Activated B cell treated with CpG ODN at 0.5 μM for 24 hours (primary cell): ENCODE measurements around the gene MAP2K7. TPM values are rescaled to one million over a fixed set of nuclear protein-coding genes. Genes with fewer than 3 reads are reported as not detected.

Source experiments
- ATAC-seq: fragments of 200-7000 bp; cut with Tn5 transposase; one replicate; pipeline ENCODE4 v1.10.0; 2021; ENCODE audit warnings: low read depth, mild to moderate bottlenecking, moderate library complexity
- CTCF ChIA-PET: fragments of 350-600 bp; sonication (Branson Sonifier 250); formaldehyde crosslinking; loops from one replicate; lab custom pipeline; 2021; ENCODE audit warnings: antibody characterized with exemption; lab: Charles Lee
- POLR2A ChIA-PET: fragments of 350-600 bp; sonication (Branson Sonifier 250); formaldehyde crosslinking; loops from one replicate; lab custom pipeline; 2021; ENCODE audit warnings: antibody characterized with exemption; lab: Charles Lee
- DNase-seq: peaks from one replicate; pipeline ENCODE4 v3.0.0; 2022
- H3K27ac Mint-ChIP-seq: one replicate; pipeline ENCODE4 v1.8.0; 2020; ENCODE audit warnings: mixed read lengths
- H3K27me3 Mint-ChIP-seq: one replicate; pipeline ENCODE4 v1.8.0; 2021; ENCODE audit warnings: mixed read lengths
- H3K36me3 Mint-ChIP-seq: one replicate; pipeline ENCODE4 v1.8.0; 2021; ENCODE audit warnings: low read depth, mixed read lengths
- H3K4me1 Mint-ChIP-seq: one replicate; pipeline ENCODE4 v1.8.0; 2021; ENCODE audit warnings: mixed read lengths
- H3K4me3 Mint-ChIP-seq: one replicate; pipeline ENCODE4 v1.8.0; 2020; ENCODE audit warnings: mild to moderate bottlenecking, mixed read lengths
- H3K9me3 Mint-ChIP-seq: one replicate; pipeline ENCODE4 v1.8.0; 2020; ENCODE audit warnings: mixed read lengths
- CTCF ChIP-seq: fragments of 200-600 bp; IDR thresholded peaks from one replicate; pipeline ENCODE4 v1.8.0; 2022; ENCODE audit warnings: antibody characterized with exemption, mild to moderate bottlenecking
- intact Hi-C: fragments of 100-400 bp; cut with micrococcal nuclease; formaldehyde crosslinking; loops from one replicate; pipeline ENCODE4 v1.15.1; 2024
- total RNA-seq: library from RNA; stranded (reverse); gene quantifications from 2 replicates; pipeline ENCODE4 v1.2.3, GENCODE V29; 2022

Gene MAP2K7
- total RNA-seq, 1 donor from 2014 or later = 52.8 TPM

DNA sequence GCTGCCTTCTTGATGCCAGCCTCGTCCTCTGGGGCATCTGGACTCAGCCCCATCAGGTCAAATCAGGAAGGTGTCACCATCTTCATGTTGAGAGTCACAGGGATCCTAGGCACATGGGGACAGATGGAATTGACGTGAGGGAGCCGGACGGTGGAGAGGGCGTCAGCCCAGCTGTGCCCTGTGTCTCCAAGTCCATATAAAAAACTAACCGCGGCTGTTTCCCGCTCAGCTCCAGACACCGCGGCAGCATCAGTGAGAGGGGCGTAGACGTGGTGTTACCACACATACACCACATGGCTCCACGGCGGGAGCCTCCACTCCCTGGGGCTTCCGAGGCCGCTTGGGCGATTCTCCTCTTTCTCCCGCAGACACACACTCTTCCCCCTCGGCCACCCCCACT is 23.8 kb upstream of the MAP2K7 start:
- TF ChIP-seq CTCF = no peak
- ChIA-PET CTCF (interaction anchor here (1.1 kb wide), 1 partner anchor 10 kb away, joined by 3 read pairs; no protein-coding TSS in a partner anchor), POLR2A (no interaction called here)
- Mint-ChIP-seq H3K4me1 (no peaks in the 10 kb centered on the region), H3K9me3 (no peaks in the 10 kb centered on the region), H3K27me3 (peaks cover 5% of the 10 kb centered on the region), H3K4me3 (no peak overlapping the region), H3K27ac (no peak overlapping the region), H3K36me3 (no peaks in the 10 kb centered on the region)
- DNase-seq (no peak), ATAC-seq (no peak)
- intact Hi-C loops = no loop called here

DNA sequence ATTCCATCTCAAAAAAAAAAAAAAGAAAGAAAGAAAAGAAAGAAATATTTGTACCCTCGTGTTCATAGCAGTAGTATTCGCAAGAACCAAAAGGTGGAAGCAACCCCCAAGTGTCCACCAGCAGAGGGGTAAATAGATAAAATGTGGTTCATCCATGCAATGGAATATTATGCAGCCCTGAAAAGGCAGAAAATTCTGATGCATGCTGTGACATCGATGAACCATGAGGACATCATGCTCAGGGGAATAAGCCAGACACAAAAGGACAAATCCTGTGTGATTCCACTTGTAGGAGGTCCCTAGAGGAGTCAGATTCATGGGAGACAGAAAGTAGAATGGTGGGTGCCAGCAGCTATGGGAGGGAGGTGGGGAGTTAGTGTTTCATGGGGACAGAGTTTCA is 21.8 kb upstream of the MAP2K7 start:
- DNase-seq (no peak), ATAC-seq (no peak)
- Mint-ChIP-seq H3K9me3 (no peaks in the 10 kb centered on the region), H3K27me3 (no peaks in the 10 kb centered on the region), H3K27ac (no peak overlapping the region), H3K4me3 (no peak overlapping the region), H3K4me1 (no peaks in the 10 kb centered on the region), H3K36me3 (no peaks in the 10 kb centered on the region)
- ChIA-PET CTCF (no interaction called here), POLR2A (no interaction called here)
- TF ChIP-seq CTCF = no peak
- intact Hi-C loops = no loop called here

DNA sequence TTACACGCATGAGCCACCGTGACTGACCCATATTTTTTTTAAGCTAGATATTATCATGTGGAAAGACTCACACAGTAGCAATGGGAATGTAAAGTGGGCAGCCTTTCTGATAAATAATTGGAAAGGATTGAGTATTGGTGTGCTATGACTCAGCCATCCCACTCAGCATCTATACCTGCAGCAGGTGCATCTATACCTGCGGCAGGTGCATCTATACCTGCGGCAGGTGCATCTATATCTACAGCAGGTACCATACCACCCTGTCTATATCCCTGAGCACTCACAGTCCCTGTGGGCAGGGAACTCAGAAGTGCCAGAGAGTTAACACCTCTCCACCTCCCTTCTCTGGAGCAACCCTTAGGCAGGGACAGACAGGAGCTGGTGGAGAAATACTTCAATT is 20.6 kb upstream of the MAP2K7 start:
- peaks cover 3% of the 10 kb centered on the region for H3K27me3 Mint-ChIP-seq
- CTCF ChIA-PET = no interaction called here
- TF ChIP-seq CTCF = no peak

DNA sequence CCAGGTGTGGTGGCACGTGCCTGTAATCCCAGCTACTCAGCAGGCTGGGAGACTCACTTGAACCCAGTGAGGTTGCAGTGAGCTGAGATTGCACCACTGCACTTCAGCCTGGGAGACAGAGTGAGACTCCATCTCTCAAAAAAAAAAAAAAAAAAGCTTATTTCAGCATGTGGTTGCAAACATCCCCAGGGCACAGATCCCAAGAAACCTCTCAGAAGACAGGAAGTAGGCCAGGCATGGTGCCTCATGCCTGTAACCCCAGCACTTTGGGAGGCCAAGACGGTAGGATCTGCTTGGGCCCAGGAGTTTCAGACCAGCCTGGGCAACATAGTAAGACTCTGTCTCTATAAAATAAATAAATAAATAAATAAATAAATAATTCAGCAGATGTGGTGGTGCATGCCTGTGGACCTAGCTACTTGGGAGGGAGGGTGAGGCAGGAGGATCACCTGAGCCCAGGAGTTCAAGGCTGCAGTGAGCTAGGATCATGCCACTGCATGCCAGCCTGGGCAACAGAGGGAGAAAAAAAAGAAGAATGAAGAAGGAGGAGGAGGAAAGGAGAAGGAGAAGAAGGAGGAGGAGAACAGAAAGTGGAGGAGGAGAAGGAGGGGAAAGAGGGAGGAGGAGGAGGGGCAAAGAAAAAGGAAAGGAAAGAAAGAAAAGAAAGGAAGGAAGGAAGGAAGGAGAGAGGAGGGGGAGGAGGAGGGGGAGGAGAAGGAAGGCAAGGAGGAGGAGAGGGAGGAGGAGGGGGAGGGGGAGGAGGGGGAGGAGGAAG is 19.7 kb upstream of the MAP2K7 start:
- POLR2A ChIA-PET = no interaction called here
- CTCF ChIA-PET = no interaction called here

More for the DNA sequence above, 20.6 kb upstream of the MAP2K7 start:
- Mint-ChIP-seq H3K36me3 (no peaks in the 10 kb centered on the region), H3K4me1 (no peaks in the 10 kb centered on the region), H3K4me3 (no peak overlapping the region), H3K9me3 (no peaks in the 10 kb centered on the region), H3K27ac (no peak overlapping the region)
- ATAC-seq = no peak
- POLR2A ChIA-PET = interaction anchor here (0.6 kb wide), 1 partner anchor 335 kb away, joined by 3 read pairs; no protein-coding TSS in a partner anchor
- intact Hi-C loops = no loop called here
- no peak for DNase-seq

More for the DNA sequence above, 19.7 kb upstream of the MAP2K7 start:
- H3K4me3 Mint-ChIP-seq = no peak overlapping the region
- ATAC-seq (no peak), DNase-seq (no peak)
- H3K27me3 Mint-ChIP-seq = peaks cover 6% of the 10 kb centered on the region
- intact Hi-C loops = no loop called here
- H3K27ac Mint-ChIP-seq = no peak overlapping the region
- no peaks in the 10 kb centered on the region for H3K4me1 Mint-ChIP-seq
- no peaks in the 10 kb centered on the region for H3K36me3 Mint-ChIP-seq
- no peaks in the 10 kb centered on the region for H3K9me3 Mint-ChIP-seq
- no peak for TF ChIP-seq CTCF
